ENCODE measurements around the gene MED25.
"Not testable (repeated sequence)": the region's sequence is repeated elsewhere in the genome, so short reads cannot be mapped to it uniquely, and the experiment has no call there.

Gene MED25

GRCh38 chr19:49814010-49814409, 4.1 kb upstream of the MED25 start:
- no peak for DNase-seq (ENCODE audit: low read depth, low spot score)

GRCh38 chr19:49816590-49816989, 1.5 kb upstream of the MED25 start:
- no peak for DNase-seq (ENCODE audit: low read depth, low spot score)

GRCh38 chr19:49818649-49819370, 721 bp downstream of the MED25 start:
- DNase-seq (ENCODE audit: low read depth, low spot score) = no peak

- DNase-seq (ENCODE audit: low read depth, low spot score) = not testable (repeated sequence)
These were observed 1.5 kb downstream of the MED25 start for GRCh38 chr19:49819452-49820115.

- no peak for DNase-seq (ENCODE audit: low read depth, low spot score)
These were observed 2.0 kb downstream of the MED25 start for GRCh38 chr19:49820125-49820524.

GRCh38 chr19:49823472-49823871, 5.4 kb downstream of the MED25 start:
- DNase-seq (ENCODE audit: low read depth, low spot score) = no peak

GRCh38 chr19:49824662-49825061, 6.6 kb downstream of the MED25 start:
- DNase-seq (ENCODE audit: low read depth, low spot score) = no peak

- no peak for DNase-seq (ENCODE audit: low read depth, low spot score)
These were observed 8.9 kb downstream of the MED25 start for GRCh38 chr19:49827034-49827433.

- no peak for DNase-seq (ENCODE audit: low read depth, low spot score)
These were observed 11.1 kb downstream of the MED25 start for GRCh38 chr19:49829200-49829599.

- DNase-seq (ENCODE audit: low read depth, low spot score) = no peak
These were observed 11.6 kb downstream of the MED25 start for GRCh38 chr19:49829721-49830120.

- DNase-seq (ENCODE audit: low read depth, low spot score) = no peak
These were observed 12.7 kb downstream of the MED25 start for GRCh38 chr19:49830766-49831165.

GRCh38 chr19:49831592-49831991, 13.5 kb downstream of the MED25 start:
- DNase-seq (ENCODE audit: low read depth, low spot score) = no peak

- no peak for DNase-seq (ENCODE audit: low read depth, low spot score)
These were observed 14.5 kb downstream of the MED25 start for GRCh38 chr19:49832556-49832955.

- DNase-seq (ENCODE audit: low read depth, low spot score) = no peak
These were observed 15.5 kb downstream of the MED25 start for GRCh38 chr19:49833599-49833998.

GRCh38 chr19:49835562-49835961, 17.5 kb downstream of the MED25 start:
- no peak for DNase-seq (ENCODE audit: low read depth, low spot score)

- no peak for DNase-seq (ENCODE audit: low read depth, low spot score)
These were observed 18.3 kb downstream of the MED25 start for GRCh38 chr19:49836176-49837008.

GRCh38 chr19:49837009-49837310, 18.9 kb downstream of the MED25 start:
- no peak for DNase-seq (ENCODE audit: low read depth, low spot score)

- no peak for DNase-seq (ENCODE audit: low read depth, low spot score)
These were observed 19.3 kb downstream of the MED25 start for GRCh38 chr19:49837425-49837824.

GRCh38 chr19:49838885-49839588, 20.9 kb downstream of the MED25 start:
- no peak for DNase-seq (ENCODE audit: low read depth, low spot score)

- no peak for DNase-seq (ENCODE audit: low read depth, low spot score)
These were observed 21.6 kb downstream of the MED25 start for GRCh38 chr19:49839713-49840112.

- DNase-seq (ENCODE audit: low read depth, low spot score) = no peak
These were observed 22.2 kb downstream of the MED25 start for GRCh38 chr19:49840321-49840720.

- no peak for DNase-seq (ENCODE audit: low read depth, low spot score)
These were observed 22.7 kb downstream of the MED25 start for GRCh38 chr19:49840736-49841249.
